COR-L47 (cell line): ENCODE measurements around the gene RERG.

Source experiments
- DNase-seq: peaks from one replicate; lab custom pipeline; 2025; lab: John Stamatoyannopoulos, UW

Gene RERG

DNA sequence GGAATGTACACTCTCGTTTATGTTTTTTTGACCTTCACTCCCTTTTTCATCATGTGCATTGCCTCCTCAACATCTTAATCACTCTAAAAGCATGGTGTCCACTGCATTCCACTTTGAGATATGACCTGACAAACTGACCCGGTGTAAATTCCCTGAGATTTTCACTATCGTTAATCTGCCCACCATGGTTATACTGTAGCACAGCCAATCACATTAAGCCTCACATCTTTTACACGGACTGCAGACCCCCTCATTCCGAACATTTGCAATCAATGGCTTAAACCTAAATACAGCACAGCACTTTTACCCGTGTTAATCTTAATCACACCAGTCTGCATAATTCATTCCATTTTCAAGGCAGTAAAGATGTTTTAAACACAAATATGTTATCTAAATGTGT, 2.4 kb downstream of the RERG start:
- DNase-seq, result no peak

DNA sequence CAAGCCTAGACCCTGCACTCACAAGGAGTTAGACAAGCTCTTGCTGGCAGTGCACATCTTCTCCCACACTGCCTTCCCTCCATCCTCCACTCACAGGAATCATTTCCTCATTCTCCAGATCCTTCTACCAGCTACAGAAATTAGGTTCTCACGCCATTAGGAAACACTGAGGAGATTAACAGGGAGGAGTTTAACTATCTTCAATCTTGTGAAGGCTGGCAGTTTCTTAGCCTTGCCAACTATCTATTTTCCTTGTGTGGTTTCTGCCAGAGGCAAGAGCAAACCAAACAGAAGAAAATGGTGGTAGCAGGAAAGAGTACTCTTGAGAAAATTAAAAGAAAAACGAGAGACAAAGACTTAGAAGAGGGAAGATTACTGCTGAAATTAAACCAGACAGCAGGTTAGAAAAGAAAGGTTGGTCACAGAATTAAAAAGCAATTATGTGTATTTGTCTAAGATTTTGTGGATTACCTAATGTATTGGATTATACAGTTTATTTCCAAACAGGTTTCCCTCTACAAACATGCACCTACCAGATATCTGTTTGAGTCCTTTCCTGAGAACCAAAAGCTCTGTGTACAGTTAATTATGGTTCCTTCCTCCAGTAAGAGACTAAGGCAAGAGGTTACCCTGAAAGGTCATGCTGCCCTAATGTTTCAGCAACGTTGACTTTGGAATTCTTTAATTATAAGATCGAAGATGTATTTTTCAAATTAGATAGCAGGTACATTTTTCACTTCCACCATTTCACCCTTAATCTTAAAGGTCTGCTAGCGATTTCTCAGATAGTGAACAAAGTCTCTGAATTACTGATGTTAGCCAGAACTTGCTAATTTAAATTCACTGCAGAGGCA, 5.0 kb downstream of the RERG start:
- no peak for DNase-seq

GRCh38 chr12:15214851-15215601, 6.2 kb downstream of the RERG start:
- no peak for DNase-seq

- DNase-seq, result peak; percentile 11
Observed at GRCh38 chr12:15212930-15213329, 8.3 kb downstream of the RERG start.

DNA sequence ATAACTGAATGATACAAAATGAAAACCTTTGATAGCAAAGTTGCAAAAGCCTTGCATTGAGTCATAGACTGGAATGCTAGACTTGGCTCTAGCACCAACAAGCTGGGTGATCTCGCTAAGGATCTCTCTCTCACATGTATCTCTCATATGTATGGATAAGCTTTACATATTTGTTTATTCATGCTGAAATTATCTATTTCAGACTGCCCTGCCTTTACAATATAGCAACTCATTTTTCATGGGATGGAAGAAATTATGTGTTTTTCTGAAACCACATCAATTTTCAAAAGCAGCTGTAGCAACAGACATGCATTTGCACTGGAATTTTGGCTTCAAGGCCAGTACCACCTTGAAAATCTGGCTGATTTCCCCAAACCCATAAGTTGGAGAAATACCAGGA, 11.4 kb downstream of the RERG start:
- DNase-seq, result no peak

DNA sequence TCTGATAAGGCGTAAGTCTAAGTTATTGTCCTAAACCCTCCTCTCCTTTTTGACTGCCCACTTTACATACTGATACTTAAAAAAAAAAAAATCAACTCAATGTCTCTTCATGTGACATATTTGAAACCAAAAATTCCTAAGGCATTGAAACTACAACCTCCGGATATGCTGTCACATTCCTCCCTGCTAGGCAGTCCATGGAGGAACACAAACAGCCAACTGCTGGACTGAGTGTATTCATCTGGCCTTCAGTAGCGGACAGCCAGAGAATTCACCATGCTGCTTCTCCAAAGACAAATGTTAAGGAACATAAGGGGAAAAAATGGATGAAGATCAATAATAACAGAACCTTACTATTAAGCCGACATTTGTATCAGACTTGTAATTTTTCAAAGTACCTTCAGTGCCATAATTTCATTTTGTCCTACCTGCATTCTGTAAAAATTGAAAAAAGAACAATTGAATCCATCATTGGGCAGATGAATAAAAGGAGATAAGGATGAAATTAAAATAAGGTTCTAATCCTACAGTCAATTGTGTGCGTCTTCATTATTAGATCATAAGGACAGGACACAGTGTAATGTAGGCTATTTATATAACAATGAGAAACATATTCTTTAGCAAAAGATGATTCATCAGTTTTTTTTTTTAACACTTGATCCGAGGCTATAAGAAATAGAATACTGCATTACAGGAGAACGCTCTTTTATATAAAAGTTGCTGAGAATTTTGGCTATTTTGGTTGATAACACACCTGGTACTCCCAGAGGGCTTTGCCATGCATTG, 12.2 kb downstream of the RERG start:
- DNase-seq, result no peak

- no peak for DNase-seq
Observed at GRCh38 chr12:15208140-15208539, 13.1 kb downstream of the RERG start.

GRCh38 chr12:15206831-15207389, 14.3 kb downstream of the RERG start:
- DNase-seq, result no peak

DNA sequence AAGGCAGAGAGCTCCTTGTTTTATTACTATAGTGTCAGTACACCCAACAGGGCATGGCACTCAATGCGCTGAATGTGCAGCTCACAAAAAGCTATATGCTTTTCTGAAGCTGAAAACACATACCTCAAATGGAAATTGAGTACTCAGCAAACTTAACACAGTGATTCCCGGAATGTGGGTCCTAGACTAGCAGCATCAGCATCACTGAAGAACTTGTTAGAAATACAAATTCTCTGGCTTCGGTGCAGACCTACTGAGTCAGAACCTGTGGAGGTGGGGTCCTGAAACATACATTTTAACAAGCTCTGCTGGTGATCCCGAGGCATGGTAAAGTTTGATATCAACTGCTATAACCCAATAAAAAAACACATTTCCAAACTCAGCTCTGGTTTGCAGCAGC, 14.9 kb downstream of the RERG start:
- no peak for DNase-seq

DNA sequence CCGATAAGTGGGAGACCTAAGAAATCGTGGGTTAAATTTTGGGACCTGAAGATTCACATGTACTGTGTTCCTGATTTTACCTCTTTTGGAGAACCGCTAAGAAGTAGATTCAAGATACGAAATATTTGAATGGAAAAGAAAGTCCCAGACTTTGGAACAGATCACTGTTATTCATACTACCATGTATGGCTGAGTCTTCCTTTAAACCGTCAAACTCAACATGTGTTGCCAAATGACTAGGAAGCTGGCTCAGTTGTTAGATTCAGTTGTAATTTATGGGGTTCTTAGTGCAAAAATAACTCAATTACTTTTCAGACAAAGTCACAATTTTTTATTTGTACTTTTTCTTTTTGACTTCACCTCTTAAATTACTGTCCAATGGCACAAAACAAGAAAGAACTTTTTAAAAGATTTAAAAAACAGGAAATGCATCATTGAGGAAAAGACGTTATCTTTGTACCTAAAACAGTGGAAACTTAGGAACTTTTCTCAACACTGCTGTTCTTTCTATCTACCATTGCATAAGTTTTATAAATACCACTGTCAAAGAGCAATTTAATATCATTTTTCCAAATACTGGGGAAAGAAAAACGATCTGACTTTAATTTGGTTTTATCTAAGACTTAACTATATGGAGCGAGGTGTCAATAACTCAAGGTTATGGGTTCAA, 15.7 kb downstream of the RERG start:
- no peak for DNase-seq

DNA sequence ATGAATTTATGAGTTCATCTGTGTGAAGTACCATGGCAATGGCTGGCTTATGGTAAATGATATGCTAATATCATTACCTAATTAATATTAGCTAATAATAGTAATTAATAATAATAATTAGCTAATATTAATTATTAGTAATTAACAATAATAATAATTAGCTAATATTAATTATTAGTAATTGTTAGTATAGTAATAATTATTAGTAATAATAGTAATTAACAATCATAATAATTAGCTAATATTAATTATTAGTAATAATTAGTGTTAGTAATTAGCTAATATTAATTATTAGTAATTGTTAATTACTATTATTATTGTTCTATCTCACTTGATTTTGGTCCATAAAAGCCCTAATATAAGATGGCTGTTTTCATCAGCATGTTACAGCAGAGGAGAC, 19.8 kb downstream of the RERG start:
- no peak for DNase-seq

- DNase-seq, result no peak
Observed at GRCh38 chr12:15201056-15201455, 20.2 kb downstream of the RERG start.

GRCh38 chr12:15200641-15201040, 20.6 kb downstream of the RERG start:
- no peak for DNase-seq

GRCh38 chr12:15199930-15200329, 21.3 kb downstream of the RERG start:
- DNase-seq, result no peak

- no peak for DNase-seq
Observed at GRCh38 chr12:15196678-15197505, 24.3 kb downstream of the RERG start.

GRCh38 chr12:15196221-15196620, 25.0 kb downstream of the RERG start:
- DNase-seq, result no peak

DNA sequence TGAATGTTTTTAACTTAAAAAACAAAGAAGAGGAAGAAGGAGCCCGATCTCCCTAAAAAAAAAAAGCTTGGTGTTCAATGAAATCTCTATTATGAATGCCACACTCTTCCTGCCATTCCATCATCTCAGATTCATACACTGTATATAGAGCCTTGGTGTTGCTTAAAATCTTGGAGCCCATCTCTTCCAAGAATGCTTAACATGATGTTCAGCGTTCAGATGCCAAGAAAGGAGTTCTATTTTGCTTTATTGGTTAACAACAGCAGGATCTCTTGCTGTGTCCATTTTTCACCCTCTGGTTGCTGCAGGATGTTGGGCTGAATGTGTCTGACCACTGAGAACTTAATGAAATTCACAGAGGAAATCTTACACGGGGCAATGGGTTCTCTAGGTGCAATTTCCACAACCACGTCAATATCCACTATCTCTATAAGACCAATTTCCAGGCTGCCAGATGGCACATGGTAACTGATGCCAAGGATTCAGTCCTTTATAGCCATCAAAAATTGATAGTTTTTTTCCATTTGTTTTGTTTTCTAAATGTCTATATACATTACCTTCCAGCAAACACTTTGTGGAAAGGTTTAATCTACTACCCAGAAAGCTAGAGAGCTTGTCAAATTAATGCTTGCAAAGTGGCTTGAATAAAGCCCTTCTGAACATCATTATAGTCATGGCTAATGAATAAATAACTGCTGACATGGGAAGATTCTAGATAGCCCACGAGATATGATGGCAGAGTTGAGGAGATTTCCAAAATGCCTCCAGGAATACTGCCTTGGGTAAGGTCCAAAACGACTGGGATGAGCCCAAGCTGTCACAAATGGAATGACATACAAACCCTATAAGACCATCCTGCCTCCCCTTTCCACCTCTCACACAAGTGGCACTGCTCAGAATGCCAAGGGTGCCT, 26.5 kb downstream of the RERG start:
- DNase-seq, result no peak

DNA sequence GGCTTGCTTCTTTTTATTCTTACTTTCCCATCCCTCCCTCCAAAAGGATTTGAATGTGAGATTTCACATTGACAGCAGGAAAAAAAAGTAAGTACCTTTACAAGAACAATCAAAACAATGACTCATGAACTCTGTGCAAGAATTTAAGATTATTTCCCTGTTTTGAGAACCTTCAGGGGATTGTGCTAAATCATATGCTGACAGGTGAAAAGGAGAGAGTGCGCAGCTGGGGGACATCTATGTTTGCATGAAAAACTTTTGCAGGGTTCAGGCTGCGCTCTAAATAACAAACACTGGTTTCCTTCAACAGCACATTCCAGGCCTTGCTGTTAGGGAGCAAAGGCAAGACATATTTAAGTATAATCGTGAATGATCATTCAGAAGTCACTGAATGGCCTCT, 27.3 kb downstream of the RERG start:
- no peak for DNase-seq

DNA sequence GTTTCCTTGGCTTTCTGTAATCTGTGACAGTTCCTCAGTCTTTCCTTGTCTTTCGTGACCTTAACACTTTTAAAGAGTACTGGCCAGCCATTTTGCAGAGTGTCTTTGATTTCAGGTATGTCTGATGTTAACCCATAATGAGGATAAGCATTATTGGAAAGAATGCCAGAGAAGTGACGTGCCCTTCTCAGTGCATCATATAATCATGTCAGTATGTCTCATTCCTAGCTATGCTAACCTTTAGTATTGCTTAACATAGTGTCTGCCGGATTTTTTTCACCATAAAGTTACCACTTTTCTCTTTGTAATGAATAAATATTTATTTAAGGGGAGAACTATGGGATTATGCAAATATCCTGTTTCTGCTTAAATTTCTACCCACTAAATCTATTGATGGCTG, 28.5 kb downstream of the RERG start:
- DNase-seq, result no peak

DNA sequence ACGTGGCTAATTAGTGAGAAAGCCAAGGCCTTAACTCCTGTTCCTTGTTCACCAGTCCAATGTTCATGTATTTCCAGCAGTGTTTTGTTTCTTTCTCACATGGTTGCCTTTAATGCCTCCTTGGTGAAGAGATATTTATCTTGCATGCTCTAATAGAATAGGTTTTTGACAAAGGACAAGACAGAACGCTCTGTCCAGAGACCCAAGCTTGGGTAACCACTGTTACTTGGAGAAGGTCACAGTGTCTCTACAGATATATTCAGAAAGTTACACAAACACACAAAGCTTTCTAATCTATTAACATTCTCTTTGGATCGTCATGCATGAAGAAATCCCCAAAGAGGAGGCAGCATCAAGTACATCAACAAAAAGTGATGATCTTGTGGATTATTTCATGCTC, 33.1 kb downstream of the RERG start:
- DNase-seq, result no peak
